ENCODE results near the gene POLR2J3.
"Not testable (repeated sequence)": the region's sequence is repeated elsewhere in the genome, so short reads cannot be mapped to it uniquely, and the experiment has no call there.

GRCh38 chr7:102589857-102590256 lies 17.5 kb upstream of the POLR2J3 start:
- not testable (repeated sequence) for TF ChIP-seq POLR2A, CTCF, POLR2AphosphoS5 (IDR thresholded peaks at IDR 0.05)

Data from stomach (tissue), 4 donors.